Measurements from ENCODE around the gene CPEB2. TPM values are rescaled to one million over a fixed set of nuclear protein-coding genes. Genes with fewer than 3 reads are reported as not detected.

CPEB2 gene
- total and polyA plus RNA-seq, 2 of the 8 experiments (the other 6 are each of a cell fraction or from before 2014, with no cell fraction given) = 0.39 to 1.9 TPM

DNA sequence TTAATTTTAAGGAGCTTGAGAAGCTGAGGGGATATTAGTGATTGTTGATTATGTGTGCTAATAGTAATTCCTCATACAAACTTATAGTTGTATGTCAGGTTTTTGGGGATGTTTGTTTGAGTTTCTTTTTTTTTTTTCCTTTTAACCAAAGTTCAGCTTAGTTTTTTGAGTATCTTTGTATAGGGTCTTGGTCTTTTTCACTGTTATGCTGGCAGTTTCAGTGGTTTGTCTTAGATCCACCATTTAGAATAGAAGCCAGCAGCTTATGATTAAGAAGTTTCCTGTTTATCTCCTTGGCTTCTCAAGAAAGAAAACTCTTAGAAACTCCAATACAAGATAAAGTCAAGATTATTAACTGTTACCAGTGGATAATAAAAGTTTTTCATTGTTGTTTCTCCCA is 16.1 kb downstream of the CPEB2 start (continued):
- no peak for TF ChIP-seq POLR2AphosphoS5 (IDR thresholded peaks at IDR 0.05; ENCODE audit: low read depth, low read length)

Data from H1 (cell line).